ENCODE data around the gene C16orf87.
"Not testable (repeated sequence)": the region's sequence is repeated elsewhere in the genome, so short reads cannot be mapped to it uniquely, and the experiment has no call there.

C16orf87 gene

DNA sequence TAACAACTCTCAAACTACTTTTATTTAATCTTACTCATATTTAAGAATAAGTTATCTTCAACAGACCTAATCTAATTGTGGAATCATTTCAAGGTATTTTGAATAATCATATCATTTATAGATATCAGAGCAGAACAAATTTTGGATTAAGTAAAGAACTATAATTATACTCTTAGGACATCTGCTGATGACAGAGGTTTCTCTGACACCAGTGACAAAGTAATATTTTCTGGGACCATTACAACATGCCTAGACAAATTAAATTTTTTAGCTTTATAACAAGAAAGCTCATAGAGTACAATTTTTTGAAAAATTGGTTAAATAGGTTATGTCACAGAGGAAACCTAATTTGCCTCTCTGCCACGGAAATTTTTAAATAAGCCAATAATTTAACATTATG is 30.5 kb downstream of the C16orf87 start:
- no peak for DNase-seq (ENCODE audit: low read depth in 2 of 3, low spot score in 2 of 3)

GRCh38 chr16:46797501-46797900 is 33.5 kb downstream of the C16orf87 start:
- no peak for DNase-seq (ENCODE audit: low read depth in 2 of 3, low spot score in 2 of 3)

DNA sequence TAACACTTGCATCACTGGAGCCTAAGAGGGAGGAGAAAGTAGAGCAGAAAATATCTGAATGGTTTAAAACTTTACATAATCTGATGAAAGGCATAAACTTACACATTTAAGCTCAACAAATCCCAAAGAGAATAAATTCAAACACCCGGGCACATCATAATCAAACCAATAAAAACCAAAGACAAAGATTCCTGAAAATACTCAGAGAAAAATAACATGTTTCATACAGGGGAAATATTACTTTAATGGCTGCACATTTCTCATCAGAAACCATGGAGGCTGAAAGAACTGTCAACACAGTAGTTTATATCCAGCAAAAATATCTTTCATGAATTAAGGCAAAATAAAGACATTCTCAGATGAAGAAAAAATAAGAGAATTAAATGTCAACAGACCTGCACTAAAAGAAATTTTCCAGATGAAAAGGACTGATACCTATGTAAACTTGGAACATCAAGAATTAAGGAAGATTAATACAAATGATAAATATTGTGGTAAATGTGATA is 34.2 kb downstream of the C16orf87 start:
- no peak for DNase-seq (ENCODE audit: low read depth in 2 of 3, low spot score in 2 of 3)

DNA sequence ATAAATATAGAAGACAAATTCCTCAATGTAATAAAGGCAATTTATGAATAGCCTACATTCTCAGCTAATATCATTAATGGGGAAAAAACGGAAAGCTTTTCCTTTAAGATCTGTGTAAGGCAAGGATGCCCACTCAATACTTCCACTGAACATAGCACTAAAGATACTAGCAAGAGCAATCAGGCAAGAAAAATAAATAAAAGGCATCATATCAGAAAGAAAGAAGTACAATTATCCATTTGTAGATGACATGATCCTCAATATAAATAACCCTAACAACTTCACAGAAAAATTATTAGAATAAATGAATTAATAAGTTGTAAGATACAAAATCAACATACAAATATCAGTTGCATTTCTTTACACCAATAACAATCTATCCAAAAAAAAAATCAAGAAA is 37.1 kb downstream of the C16orf87 start:
- no peak for DNase-seq (ENCODE audit: low read depth in 2 of 3, low spot score in 2 of 3)

- no peak for DNase-seq (ENCODE audit: low read depth in 2 of 3, low spot score in 2 of 3)
Measured at GRCh38 chr16:46790599-46791270, 40.2 kb downstream of the C16orf87 start.

GRCh38 chr16:46789499-46790414 is 41.2 kb downstream of the C16orf87 start:
- peak; percentile 57 to 66 (median 66) for DNase-seq (ENCODE audit: low read depth in 2 of 3, low spot score in 2 of 3)

DNA sequence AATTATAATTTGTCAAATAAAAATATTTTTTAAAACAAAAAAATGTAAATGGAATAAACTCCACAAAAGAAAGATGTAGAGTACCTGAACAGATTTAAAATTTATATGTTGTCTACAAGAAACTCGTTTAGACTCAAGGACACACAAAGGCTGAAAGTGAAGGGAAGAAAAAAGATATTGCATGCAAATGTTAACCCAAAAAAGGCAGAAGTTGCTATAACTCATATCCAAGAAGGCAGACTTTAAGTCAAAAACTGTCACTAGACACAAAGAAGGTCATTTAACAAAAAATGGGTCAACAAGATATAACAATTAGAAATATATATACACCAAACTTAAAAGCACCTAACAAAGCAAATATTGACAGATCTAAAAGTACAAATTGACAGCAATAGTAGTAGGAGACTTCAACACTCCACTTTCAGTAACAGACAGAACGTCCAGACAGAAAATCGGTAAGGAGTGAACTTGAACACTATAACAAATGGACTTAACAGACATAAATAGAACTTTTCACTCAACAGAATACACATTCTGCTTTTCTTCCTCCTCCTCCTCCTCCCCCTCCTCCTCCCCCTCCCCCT is 42.0 kb downstream of the C16orf87 start:
- no peak for DNase-seq (ENCODE audit: low read depth in 2 of 3, low spot score in 2 of 3)

GRCh38 chr16:46787909-46788308 is 43.1 kb downstream of the C16orf87 start:
- DNase-seq (ENCODE audit: low read depth in 2 of 3, low spot score in 2 of 3): no peak

DNA sequence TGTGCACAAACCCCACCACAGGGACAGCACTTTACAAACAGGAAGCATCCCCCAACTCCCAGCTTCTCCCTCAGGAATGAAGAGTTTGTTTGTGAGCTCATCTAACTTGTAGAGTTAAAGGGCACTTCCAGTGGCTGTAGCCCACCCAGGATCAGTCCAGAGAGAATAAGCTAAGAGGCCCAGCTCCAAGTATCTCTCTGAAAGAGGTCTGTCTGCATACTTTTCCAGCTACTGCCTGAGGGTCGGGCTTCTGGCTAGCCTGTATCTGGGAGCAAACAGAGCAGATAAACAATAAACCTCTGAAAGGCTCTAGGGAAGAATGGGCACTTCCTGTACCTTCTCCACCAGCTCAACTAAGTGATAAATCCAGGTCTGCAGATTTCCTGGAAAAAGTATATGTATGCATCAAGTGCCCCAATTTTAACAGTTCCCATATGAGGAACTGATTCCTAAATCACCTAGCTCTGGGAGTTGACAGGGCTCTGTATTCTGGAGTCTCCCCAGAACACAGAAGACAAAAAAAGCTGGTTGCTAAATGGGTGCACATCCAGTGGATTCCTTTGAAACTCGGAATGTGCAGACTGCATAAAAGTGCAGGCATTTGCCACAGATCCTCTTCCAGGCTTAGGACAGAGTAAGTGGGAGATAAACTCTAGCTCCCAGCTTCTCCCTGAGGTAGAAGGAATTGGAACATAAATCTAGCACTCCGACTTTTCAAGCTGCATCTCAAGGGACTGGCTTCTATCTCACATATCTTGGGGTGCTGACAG is 45.7 kb downstream of the C16orf87 start:
- DNase-seq (ENCODE audit: low read depth in 2 of 3, low spot score in 2 of 3): no peak

DNA sequence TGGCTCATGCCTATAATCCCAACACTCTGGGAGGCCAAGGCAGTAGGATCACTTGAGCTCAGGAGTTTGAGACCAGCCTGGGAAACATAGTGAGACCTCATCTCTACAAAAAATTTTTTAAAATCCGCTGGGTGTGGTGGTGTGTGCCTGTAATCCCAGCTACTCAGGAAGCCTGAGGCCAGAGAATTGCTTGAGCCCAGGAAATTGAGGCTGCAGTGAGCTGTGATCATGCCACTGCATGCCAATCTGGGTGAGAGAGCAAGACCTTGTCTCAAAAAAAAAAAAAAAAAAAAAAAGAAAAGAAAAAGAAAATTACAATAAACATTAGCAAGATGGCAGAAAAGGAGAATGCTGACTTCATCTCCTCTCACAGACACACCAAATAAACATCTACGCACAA is 46.4 kb downstream of the C16orf87 start:
- DNase-seq (ENCODE audit: low read depth in 2 of 3, low spot score in 2 of 3): not testable (repeated sequence)

DNA sequence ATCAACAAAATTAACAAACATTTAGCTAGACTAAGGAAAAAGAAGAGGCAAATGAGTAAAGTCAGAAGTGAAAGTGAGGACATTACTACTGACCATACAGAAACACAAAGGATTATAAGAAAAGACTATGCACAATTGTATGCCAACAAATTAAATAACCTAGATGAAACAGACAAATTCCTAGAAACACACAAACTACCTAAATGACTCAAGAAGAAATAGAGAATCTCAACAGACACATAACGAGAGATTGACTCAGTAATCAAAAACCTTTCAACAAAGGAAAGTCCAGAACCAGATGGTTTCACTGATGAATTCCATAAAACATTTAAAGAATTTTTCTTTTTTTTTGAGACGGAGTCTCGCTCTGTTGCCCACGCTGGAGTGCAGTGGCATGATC is 47.2 kb downstream of the C16orf87 start:
- DNase-seq (ENCODE audit: low read depth in 2 of 3, low spot score in 2 of 3): no peak

DNA sequence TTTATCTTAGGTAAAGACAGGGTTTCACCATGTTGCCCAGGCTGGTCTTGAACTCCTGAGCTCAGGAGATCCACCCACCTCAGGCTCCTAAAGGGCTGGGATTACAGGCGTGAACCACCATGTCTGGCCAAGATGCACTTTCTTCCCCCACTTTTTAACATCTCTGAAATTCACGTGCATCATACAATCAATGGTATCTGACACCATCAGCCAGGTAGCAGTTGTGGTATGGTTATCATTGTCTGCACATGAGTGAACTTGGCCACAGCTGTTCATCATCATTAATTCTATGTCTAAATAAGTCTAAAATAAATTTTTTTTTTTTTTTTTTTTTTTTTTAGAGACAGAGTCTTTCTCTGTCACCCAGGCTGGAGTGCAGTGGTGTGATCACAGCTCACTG is 48.7 kb downstream of the C16orf87 start:
- no peak for DNase-seq (ENCODE audit: low read depth in 2 of 3, low spot score in 2 of 3)

- DNase-seq (ENCODE audit: low read depth in 2 of 3, low spot score in 2 of 3): no peak
Measured at GRCh38 chr16:46777804-46778203, 53.2 kb downstream of the C16orf87 start.

DNA sequence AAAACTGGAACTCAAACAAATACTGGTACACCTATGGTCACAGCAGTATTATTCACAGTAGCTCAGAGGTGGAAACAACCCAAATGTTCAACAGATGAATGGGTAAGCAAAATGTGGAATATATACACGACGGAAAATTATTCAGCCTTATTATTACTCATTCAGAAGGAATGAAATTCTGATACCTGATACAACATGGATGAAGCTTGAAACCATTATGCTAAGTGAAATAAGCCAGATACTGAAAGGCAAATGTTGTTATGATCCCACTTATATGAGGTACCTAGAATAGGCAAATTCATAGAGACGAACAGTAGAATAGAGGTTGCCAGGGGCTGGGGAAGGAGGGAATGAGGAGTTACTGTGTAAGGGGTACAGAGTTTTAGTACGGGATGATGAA is 55.8 kb downstream of the C16orf87 start:
- DNase-seq (ENCODE audit: low read depth in 2 of 3, low spot score in 2 of 3): no peak

DNA sequence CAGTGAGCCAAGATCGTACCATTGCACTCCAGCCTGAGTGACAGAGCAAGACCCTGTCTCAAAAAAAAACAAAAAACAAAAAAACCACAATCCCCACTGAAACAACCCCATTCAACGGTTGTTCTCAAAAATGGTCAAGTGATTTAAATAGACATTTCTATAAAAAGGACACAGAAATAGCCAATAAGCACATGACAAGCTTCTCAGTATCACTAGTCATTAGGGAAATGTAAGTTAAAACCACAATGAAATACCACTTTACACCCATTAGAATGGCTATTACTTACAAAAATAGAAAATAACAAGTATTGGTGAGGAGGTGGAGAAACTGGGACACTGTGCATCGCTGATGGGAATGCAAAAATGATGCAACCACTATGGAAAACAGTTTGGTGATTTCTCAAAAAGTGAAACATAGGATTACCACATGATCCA is 56.2 kb downstream of the C16orf87 start:
- DNase-seq (ENCODE audit: low read depth in 2 of 3, low spot score in 2 of 3): no peak

GRCh38 chr16:46772463-46772862 is 58.5 kb downstream of the C16orf87 start:
- no peak for DNase-seq (ENCODE audit: low read depth in 2 of 3, low spot score in 2 of 3)

GRCh38 chr16:46768809-46769208 is 62.2 kb downstream of the C16orf87 start:
- DNase-seq (ENCODE audit: low read depth in 2 of 3, low spot score in 2 of 3): no peak

GRCh38 chr16:46765050-46765449 is 65.9 kb downstream of the C16orf87 start:
- no peak for DNase-seq (ENCODE audit: low read depth in 2 of 3, low spot score in 2 of 3)

GRCh38 chr16:46763147-46763546 is 67.8 kb downstream of the C16orf87 start:
- no peak for DNase-seq (ENCODE audit: low read depth in 2 of 3, low spot score in 2 of 3)

DNA sequence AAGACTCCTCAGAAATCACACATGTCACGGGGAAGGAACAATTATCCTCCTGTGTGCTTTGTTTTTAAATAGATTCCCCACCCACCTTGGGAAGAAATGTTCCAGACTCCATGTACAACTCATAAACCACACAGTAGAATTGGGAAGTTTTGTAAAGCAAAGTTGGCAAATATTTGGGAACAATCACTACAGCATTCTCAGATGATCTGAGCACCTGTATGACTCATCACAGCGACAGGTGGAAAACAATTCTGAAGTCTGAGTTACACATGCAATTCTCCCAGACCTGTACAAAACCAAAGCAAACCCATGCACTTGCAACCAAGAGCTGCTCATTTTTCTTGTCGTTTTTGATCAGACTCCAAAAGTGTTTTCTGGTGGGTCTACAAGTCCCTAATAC is 68.4 kb downstream of the C16orf87 start:
- DNase-seq (ENCODE audit: low read depth in 2 of 3, low spot score in 2 of 3): no peak

- no peak for DNase-seq (ENCODE audit: low read depth in 2 of 3, low spot score in 2 of 3)
Measured at GRCh38 chr16:46759309-46759708, 71.7 kb downstream of the C16orf87 start.
